ENCODE data around the gene TMSB15C.
A peak's percentile ranks its signal among the peaks of the same experiment; 100 is the strongest.
"Not testable (repeated sequence)": the region's sequence is repeated elsewhere in the genome, so short reads cannot be mapped to it uniquely, and the experiment has no call there.

TMSB15C gene

GRCh38 chrX:104112326-104112951, 36.4 kb upstream of the TMSB15C start, which contains the start of gene ZCCHC18:
Gene ZCCHC18 (plus strand): TSS chrX:104112523. CDS start chrX:104114112, 1,589 bp downstream.
- Histone ChIP-seq H3K27ac (ENCODE audit: poor library complexity, severe bottlenecking) (no peak within 1 kb of the TSS), H3K4me1 (ENCODE audit: insufficient read depth, poor library complexity, severe bottlenecking) (no peaks in the 10 kb centered on the region), H3K4me3 (ENCODE audit: severe bottlenecking) (peak within 1 kb of the TSS; percentile 37), H3K36me3 (ENCODE audit: low read depth) (no peaks in the 10 kb centered on the region), H3K27me3 (ENCODE audit: insufficient read depth, poor library complexity, severe bottlenecking) (no peaks in the 10 kb centered on the region), H3K9me3 (ENCODE audit: severe bottlenecking) (no peaks in the 10 kb centered on the region)
- DNase-seq (ENCODE audit: low spot score) (no peak), ATAC-seq (ENCODE audit: low read depth) (peak; percentile 55)
- no peak for TF ChIP-seq CTCF (IDR thresholded peaks at IDR 0.05; ENCODE audit: poor library complexity, severe bottlenecking)

- H3K27ac ChIP-seq (ENCODE audit: poor library complexity, severe bottlenecking); ATAC-seq (ENCODE audit: low read depth); H3K27me3 ChIP-seq (ENCODE audit: insufficient read depth, poor library complexity, severe bottlenecking); H3K4me1 ChIP-seq (ENCODE audit: insufficient read depth, poor library complexity, severe bottlenecking); H3K36me3 ChIP-seq (ENCODE audit: low read depth); H3K9me3 ChIP-seq (ENCODE audit: severe bottlenecking); DNase-seq (ENCODE audit: low spot score); H3K4me3 ChIP-seq (ENCODE audit: severe bottlenecking): not testable (repeated sequence)
Observed at GRCh38 chrX:104110491-104111240, 34.6 kb upstream of the TMSB15C start.

GRCh38 chrX:104108955-104109354, 32.9 kb upstream of the TMSB15C start:
- no peaks in the 10 kb centered on the region for H3K4me1 ChIP-seq (ENCODE audit: insufficient read depth, poor library complexity, severe bottlenecking)
- no peaks in the 10 kb centered on the region for H3K27me3 ChIP-seq (ENCODE audit: insufficient read depth, poor library complexity, severe bottlenecking)
- H3K9me3 ChIP-seq (ENCODE audit: severe bottlenecking) = no peaks in the 10 kb centered on the region
- H3K36me3 ChIP-seq (ENCODE audit: low read depth) = no peaks in the 10 kb centered on the region
- DNase-seq (ENCODE audit: low spot score) = no peak
- no peak overlapping the region for H3K27ac ChIP-seq (ENCODE audit: poor library complexity, severe bottlenecking)
- no peak overlapping the region for H3K4me3 ChIP-seq (ENCODE audit: severe bottlenecking)
- no peak for ATAC-seq (ENCODE audit: low read depth)
- TF ChIP-seq CTCF (IDR thresholded peaks at IDR 0.05; ENCODE audit: poor library complexity, severe bottlenecking) = no peak

- no peaks in the 10 kb centered on the region for H3K4me1 ChIP-seq (ENCODE audit: insufficient read depth, poor library complexity, severe bottlenecking)
- no peaks in the 10 kb centered on the region for H3K36me3 ChIP-seq (ENCODE audit: low read depth)
Observed at GRCh38 chrX:104105330-104106262, 29.6 kb upstream of the TMSB15C start.

More at GRCh38 chrX:104105330-104106262, 29.6 kb upstream of the TMSB15C start:
- Histone ChIP-seq H3K27me3 (ENCODE audit: insufficient read depth, poor library complexity, severe bottlenecking) (no peaks in the 10 kb centered on the region), H3K9me3 (ENCODE audit: severe bottlenecking) (no peaks in the 10 kb centered on the region), H3K4me3 (ENCODE audit: severe bottlenecking) (no peak overlapping the region), H3K27ac (ENCODE audit: poor library complexity, severe bottlenecking) (no peak overlapping the region)
- DNase-seq (ENCODE audit: low spot score) (no peak), ATAC-seq (ENCODE audit: low read depth) (no peak)
- TF ChIP-seq CTCF (IDR thresholded peaks at IDR 0.05; ENCODE audit: poor library complexity, severe bottlenecking) = no peak

Measured in RWPE2 (cell line).